Left renal cortex interstitium (tissue), 4 donors: Measurements from ENCODE around the gene U2SURP. TPM values are rescaled to one million over a fixed set of nuclear protein-coding genes. Genes with fewer than 3 reads are reported as not detected.
"Not testable (repeated sequence)": the region's sequence is repeated elsewhere in the genome, so short reads cannot be mapped to it uniquely, and the experiment has no call there.

Source experiments
- DNase-seq, 4 donors: peaks; one replicate each; pipeline ENCODE4 v3.0.0-alpha.2; 2013; ENCODE audit warnings: low read depth in 4 of 4, low spot score in 2 of 4, missing footprints in 1 of 4
- polyA plus RNA-seq, 4 donors: library from polyadenylated mRNA; unstranded; fragments of 120-200 nt; gene quantifications; one replicate each; pipeline ENCODE4 v1.2.1, GENCODE V29; 2013; ENCODE audit not compliant: insufficient read length in 4 of 4

Gene U2SURP
- polyA plus RNA-seq, 4 donors, result 129 to 188 (median 158) TPM

DNA sequence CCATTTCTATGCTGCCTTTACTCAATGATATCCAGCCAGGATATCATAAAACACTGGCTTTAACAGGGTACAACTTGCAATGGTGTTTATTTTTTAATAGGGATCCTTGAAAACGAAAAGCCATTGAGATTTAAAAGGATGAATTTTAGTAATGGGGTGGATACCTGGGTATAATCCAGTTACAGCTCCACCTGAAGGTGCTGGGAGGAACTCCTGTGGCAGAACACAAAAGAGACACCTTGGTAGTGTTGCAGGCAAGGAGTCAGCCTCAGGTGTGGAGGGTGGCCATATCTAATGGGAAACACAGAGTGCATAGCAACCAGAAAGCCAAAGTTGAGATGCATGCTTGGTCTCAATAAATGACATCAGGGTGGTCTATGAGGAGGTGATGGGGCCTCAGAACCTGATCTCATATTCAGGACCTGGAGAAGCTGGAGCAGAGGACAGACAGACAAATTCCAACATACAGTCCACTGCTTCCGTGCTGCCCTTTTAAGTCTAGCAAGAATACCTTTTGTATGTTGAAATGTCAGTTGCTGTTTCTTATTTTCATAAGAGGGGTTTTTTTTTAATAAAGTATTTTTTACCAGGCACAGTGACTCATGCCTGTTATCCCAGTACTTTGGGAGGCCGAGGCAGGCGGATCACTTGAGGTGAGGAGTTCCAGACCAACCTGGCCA lies 25.9 kb upstream of the U2SURP start:
- no peak for DNase-seq

- no peak for DNase-seq
These were observed 24.6 kb upstream of the U2SURP start for GRCh38 chr3:142976621-142977398.

DNA sequence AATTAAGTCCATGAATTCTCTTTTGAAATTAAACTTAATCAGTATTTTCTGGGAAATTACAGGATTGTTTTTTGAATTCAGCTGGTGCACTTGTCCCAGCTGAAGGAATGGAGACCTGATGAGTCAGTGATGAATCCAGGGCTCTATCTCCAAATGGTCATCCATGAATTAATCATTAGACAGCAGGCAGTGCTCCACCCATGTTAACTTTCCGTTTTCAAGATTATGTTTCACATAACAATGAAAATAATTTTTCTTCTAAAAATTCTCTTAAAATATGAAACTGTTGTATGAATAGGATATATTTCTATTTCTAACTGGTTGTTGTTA lies 24.0 kb upstream of the U2SURP start:
- DNase-seq, result no peak

DNA sequence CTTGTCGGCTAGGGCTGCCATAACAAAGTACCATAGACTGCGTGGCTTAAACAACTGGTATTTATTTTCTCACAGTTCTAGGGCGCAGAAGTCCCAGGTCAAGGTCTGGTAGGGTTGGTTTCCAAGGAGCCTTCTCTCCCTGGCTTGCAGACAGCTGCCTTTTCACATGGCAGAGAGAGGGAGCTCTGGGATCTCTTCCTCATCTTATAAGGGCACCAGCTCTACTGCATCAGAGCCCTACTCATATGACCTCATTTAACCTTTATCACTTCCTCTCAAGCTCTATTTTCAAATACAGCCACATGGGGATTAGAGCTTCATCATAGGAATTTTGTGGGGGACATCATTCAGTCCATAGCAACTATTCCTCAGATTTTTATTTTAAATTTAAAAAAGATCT lies 20.3 kb upstream of the U2SURP start:
- no peak for DNase-seq

- no peak for DNase-seq
These were observed 19.2 kb upstream of the U2SURP start for GRCh38 chr3:142982038-142982773.

- no peak for DNase-seq
These were observed 18.1 kb upstream of the U2SURP start for GRCh38 chr3:142983318-142983717.

- DNase-seq, result no peak
These were observed 17.1 kb upstream of the U2SURP start for GRCh38 chr3:142984255-142984654.

- no peak for DNase-seq
These were observed 14.2 kb upstream of the U2SURP start for GRCh38 chr3:142987080-142987700.

- no peak for DNase-seq
These were observed 13.7 kb upstream of the U2SURP start for GRCh38 chr3:142987707-142988106.

DNA sequence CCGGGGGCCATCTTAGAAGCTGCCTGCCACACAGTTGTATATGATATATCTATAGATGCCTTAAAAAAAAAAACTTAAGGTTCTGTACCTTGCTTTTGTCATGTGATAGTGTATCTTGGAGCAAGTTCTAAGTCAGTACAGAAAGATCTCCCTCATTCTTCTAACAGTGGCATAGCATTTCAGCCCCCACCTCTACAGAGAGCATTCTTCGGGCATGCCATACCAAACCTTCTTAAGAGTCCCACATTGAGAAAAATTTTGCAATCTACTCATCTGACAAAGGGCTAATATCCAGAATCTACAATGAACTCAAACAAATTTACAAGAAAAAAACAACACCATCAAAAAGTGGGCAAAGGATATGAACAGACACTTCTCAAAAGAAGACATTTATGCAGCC lies 13.1 kb upstream of the U2SURP start:
- not testable (repeated sequence) for DNase-seq

GRCh38 chr3:142988826-142989225 lies 12.5 kb upstream of the U2SURP start:
- not testable (repeated sequence) for DNase-seq

DNA sequence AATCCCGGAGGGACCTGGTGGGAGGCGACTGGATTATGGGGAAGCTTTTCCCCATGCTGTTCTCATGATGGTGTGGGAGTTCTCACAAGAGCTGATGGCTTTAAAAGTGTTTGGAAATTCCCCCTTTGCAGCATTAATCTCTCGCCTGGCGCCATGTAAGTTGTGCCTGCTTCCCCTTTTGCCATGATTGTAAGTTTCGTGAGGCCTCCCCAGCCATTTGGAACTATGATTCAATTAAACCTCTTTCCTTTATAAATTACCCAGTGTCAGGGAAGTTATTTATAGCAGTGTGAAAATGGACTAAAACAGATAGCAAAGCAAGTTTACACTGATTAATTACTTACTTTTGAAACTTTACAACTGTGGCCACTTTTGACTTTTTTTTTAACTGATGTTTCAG lies 10.6 kb upstream of the U2SURP start:
- no peak for DNase-seq

DNA sequence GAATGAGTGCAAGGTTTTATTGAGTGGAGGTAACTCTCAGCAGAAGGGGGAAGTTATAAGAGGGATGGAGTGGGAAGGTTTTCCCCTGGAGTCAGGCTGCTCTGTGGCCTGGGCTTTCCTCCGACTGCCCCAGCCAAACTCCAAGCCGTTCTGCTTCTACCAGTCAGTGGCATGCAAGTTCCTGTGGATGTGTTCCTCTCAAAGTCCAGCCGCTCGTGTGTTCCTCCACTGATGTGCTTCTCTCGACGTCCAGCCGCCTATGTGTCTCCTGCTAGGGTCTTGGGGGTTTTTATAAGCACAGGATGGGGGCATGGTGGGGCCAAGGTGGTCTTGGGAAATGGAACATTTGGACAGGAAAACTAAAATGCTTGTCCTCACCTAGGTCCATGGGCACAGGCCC lies 9.0 kb upstream of the U2SURP start:
- DNase-seq, result no peak

- peak in 1 of 4 donors; percentile 53 for DNase-seq
These were observed 7.4 kb upstream of the U2SURP start for GRCh38 chr3:142993958-142994442.

- no peak for DNase-seq
These were observed 4.0 kb upstream of the U2SURP start for GRCh38 chr3:142997330-142997729.

DNA sequence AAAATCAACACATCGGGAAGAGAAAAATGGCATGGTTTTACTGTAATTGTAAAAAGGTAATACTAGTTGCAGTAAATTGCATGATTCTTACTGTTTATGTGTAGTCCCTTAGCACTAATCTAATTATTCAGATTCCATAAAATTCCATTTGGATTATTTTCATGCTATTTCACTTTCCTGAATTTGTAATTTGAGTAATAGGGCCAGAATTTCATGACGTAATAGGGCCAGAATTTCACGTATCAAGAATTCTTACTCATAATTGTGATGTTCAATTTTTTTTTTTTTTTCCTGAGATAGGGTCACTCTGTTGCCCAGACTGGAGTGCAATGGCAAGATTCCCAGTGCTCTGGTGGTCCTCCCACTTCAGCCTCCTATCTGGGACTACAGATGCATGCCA lies 2.9 kb upstream of the U2SURP start:
- DNase-seq, result no peak

DNA sequence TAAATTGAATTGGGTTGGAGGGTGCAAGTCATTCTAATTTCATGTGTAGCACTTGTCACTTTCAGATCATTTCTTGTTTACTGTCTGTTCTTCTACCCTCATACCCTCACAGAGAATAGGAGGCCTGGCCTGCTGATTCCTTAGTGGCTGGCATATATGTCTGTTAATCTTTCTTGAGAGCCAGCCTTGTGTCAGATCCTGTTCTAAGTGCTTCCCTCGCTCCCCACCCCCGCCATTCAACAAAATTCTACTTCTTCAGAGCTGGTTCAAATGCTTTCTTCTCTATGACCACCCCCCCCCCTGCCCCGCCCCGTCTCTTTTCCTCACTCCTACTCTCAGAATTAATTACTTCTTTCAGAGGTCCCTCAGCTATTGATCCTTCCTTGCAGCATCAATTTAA lies 1.5 kb upstream of the U2SURP start:
- no peak for DNase-seq

DNA sequence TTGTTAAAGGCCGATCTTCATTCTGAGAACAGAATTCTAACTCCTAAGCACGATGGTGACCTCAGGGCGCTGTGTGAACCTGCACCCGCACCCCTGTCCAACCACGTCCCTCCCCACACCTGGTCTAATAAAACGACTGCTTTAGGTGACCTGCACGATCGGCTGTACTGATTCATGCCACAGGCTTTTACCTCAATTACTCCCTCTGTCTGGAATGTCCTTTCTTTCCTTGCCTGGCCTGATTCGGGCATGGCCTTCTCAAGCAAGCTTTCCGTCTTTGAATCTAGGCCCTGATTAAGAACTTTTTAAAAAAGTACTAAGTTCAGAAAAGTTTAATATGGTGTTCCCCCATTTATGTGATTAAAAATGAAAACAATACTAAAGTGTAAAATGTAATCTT lies 842 bp upstream of the U2SURP start:
- DNase-seq, result peak in 1 of 4 donors; percentile 28

DNA sequence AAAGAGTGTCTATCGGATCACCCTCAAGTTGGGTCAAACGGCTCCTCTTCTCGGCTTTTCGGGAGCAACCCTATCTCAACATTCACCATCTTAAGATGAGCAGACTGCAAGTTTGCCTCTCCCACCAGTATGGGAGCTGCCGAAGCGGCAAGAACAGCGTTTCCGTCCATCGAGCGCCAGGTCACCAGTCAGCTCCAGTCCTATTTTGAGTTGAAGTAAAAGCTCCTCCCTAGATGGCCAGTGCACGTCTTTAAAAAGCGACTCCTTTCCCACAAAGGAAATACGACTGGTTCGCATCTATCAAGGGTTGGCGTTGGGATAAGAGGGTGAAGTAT lies 369 bp upstream of the U2SURP start:
- no peak for DNase-seq

DNA sequence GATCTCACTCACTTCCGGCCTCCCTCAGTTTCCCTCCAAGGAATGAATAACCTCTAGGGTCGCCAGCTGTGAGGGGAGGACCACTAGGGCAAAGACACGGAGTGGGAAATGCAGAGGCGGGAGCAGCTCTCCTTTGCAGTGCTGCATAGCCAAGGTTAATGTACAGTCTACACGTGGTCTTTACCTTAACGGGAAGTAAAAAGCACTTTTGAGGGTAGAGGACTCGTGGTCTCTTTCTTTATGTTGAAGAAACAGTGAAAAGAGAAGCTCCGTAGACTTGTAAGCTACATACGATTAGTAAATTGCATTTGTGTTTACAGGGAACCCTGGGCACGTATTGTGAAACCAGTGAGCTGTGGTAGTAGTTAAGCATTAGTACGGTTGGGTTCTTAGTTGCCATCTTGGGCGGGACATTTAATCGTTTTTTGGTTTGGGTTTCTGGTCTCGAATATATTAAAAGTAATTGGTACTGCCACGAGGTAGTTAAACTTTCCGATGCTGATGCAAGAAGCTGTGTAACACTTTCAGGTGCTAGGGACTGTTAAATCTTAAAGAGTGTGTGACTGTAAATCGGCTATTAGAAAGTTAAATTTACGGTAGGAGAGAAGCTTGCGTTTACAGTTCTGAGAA lies 828 bp downstream of the U2SURP start:
- DNase-seq, result peak in 1 of 4 donors; percentile 52

GRCh38 chr3:143002727-143003126 lies 1.4 kb downstream of the U2SURP start:
- no peak for DNase-seq
